HG02588 (cell line): ENCODE results near the gene ATXN1.

Experiments
- ATAC-seq: cut with Tn5 transposase; IDR thresholded peaks from one replicate; pipeline ENCODE4 v1.9.1; 2021; ENCODE audit warnings: mild to moderate bottlenecking, moderate library complexity; ENCODE audit not compliant: unreplicated experiment

Gene ATXN1

DNA sequence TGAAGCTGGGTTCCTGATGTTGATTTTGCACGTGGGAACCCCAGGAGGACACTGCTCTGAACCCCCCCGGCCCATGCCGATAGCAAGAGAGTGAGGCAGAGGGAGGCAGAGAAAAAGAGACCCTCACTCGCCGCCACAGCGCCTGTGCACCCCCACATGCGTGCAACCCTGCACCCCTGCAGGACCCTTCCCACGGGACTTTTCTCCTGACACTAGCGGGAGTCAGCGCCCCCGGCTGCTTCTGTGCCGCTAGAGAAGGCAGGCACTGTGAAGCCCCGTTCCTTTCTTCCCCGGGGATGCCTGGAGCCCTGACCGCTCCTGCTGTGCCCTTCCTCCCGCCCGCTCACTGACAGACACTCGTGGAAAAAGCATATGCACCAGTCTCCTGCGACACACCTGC is 455.5 kb downstream of the ATXN1 start:
- ATAC-seq, result peak; percentile 25

DNA sequence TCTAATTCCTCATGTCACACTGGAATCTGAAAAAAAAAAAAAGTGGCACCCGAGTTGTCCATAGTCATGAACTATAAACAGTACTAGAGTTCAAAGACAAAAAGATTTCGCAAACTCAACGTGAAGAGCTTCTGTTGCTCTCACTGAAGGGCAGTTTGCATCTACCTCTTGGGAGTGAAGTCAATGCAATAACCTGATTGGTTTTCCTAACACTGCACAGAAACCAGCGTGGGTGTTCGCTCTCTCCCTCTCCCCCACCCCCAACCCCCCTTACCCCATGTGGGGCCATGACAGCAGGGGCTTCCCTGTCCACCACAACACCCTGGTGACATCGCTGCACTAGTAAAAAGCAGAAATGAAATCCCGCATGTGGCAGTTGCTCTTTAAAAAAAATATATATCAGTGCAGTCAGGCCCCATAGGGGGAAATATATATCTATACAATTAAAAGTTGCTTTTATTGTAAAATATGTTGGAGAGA is 456.0 kb downstream of the ATXN1 start:
- peak; percentile 94 for ATAC-seq

- ATAC-seq, result no peak
Measured at GRCh38 chr6:16302721-16303552, 458.3 kb downstream of the ATXN1 start.

GRCh38 chr6:16301511-16301910 is 459.7 kb downstream of the ATXN1 start:
- no peak for ATAC-seq

GRCh38 chr6:16299861-16300260 is 461.4 kb downstream of the ATXN1 start:
- no peak for ATAC-seq

GRCh38 chr6:16296061-16296670 is 465.1 kb downstream of the ATXN1 start:
- no peak for ATAC-seq

- ATAC-seq, result no peak
Measured at GRCh38 chr6:16295471-16295870, 465.8 kb downstream of the ATXN1 start.

DNA sequence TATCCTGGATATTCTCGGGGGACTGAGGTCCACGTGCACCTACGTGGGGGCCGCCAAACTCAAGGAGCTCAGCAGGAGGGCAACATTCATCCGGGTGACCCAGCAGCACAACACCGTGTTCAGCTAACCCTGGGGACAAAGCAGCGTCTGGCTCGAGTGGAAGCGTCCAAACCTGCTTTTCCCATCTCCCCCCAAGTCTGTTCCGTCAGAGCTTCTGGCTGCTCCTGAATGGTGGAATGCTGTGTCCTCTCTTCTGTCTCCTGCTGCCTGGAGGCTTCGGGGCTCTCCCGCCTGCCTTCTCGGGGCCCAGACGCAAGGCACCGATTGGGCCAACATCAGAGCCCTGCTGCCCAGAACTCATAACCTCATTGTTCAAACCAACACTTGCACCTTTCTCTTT is 466.2 kb downstream of the ATXN1 start:
- ATAC-seq, result no peak

- no peak for ATAC-seq
Measured at GRCh38 chr6:16294371-16294770, 466.9 kb downstream of the ATXN1 start.

GRCh38 chr6:16292942-16293341 is 468.3 kb downstream of the ATXN1 start:
- no peak for ATAC-seq

- no peak for ATAC-seq
Measured at GRCh38 chr6:16292432-16292831, 468.8 kb downstream of the ATXN1 start.

- ATAC-seq, result no peak
Measured at GRCh38 chr6:16291739-16292138, 469.5 kb downstream of the ATXN1 start.

- ATAC-seq, result no peak
Measured at GRCh38 chr6:16288163-16288562, 473.1 kb downstream of the ATXN1 start.

DNA sequence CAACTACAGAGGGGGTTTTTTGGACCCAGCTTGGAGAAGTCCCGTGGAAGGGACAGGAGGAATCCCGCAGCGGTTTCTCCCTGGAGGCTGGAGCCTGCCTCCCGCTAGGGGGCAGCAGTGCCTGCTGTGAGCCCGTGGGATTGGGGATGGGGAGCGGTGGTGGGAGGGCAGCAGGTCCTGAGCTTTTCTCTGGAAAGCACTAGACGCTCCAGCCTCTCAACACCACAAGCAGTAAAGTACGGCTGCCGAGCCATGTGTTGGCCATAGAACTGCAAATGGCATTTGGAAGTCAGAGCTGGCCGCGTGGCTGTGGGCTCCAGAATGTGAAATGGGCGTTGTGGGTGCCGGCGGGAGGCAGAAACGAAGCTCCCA is 475.1 kb downstream of the ATXN1 start:
- ATAC-seq, result no peak

DNA sequence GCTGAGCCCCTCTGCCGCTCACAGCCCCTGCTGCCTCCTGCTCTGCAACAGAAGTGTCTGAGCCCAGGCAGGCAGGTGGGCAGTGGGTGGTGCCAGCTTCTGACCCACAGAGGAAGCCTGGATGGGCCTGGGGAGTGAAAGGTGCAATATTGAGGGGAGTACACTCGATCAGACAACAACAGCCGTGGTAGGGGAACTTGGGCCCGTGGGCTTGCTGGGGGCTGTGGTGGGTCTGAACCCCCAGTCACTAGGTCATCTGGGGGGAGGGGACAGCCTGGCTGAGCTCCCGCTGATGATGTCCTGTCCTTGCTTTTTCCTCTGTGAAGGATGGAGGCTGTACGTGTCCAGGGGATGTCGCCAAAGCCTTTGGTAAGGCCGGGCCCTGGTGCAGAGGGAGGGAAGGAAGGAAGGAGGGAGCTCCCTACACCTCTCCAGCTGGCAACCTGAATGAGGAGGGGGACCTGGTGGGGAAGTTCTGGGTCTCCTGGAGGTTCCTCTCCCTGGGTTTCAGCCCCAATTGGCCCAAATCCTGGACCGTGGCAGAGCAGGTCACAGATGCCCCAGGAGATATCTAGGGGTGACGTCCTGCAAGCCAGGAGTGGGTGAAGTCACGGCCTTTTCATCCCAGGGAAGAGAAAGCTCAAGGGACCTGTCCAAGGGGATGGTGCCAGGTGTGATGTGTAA is 475.7 kb downstream of the ATXN1 start:
- no peak for ATAC-seq

- no peak for ATAC-seq
Measured at GRCh38 chr6:16284472-16284871, 476.8 kb downstream of the ATXN1 start.

DNA sequence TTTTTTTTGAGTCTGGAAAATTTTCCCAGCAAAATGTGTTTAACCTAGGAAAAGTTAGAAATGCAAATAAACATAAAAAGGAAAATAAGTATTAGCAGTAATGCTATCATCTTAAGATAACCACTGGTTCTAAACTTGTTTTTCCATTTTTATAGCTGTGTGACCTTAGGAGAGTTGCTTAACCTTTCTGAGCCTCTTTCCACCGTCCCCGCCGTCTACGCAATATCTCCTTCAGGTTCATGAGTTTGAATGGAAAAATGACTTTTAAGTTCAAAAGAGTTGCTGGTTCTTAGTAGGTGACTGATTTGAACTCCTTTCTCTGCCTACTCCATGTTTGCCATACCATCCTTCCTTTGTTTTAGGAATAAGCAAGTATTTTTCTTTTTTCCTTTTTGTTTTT is 478.9 kb downstream of the ATXN1 start:
- no peak for ATAC-seq

GRCh38 chr6:16279243-16279642 is 482.0 kb downstream of the ATXN1 start:
- ATAC-seq, result no peak

GRCh38 chr6:16278750-16279149 is 482.5 kb downstream of the ATXN1 start:
- ATAC-seq, result no peak

- ATAC-seq, result no peak
Measured at GRCh38 chr6:16278048-16278724, 483.1 kb downstream of the ATXN1 start.
